Stimulated activated CD8-positive, alpha-beta memory T cell treated with anti-CD3 and anti-CD28 coated beads, Interleukin-12 subunit alpha, Interleukin-12 subunit beta, amount 100 ng/mL, for 4 hours (primary cell): ENCODE data around the gene HINT1.

Source experiments
- DNase-seq: peaks from one replicate; pipeline ENCODE4 v3.0.0-alpha.2; 2020; ENCODE audit warnings: low read depth

HINT1 gene

GRCh38 chr5:131109540-131110255 is 55.4 kb downstream of the HINT1 start:
- no peak for DNase-seq
